DOHH2 (cell line): Measurements from ENCODE around the gene ZNF674.

ENCODE experiments used
- H3F3A ChIP-seq: fragments of 200-600 bp; sonication (generic), shearing (Covaris generic); 2 replicates; pipeline ENCODE4 v1.6.0; 2016; ENCODE audit warnings: antibody characterized with exemption, mild to moderate bottlenecking; ENCODE audit not compliant: control insufficient read depth, insufficient read depth
- H3K27ac ChIP-seq: fragments of 200-600 bp; sonication (generic); 2 replicates; pipeline ENCODE4 v1.5.1; 2014; ENCODE audit warnings: low read depth, mild to moderate bottlenecking, low read length, moderate library complexity
- H3K27me3 ChIP-seq: fragments of 200-600 bp; sonication (generic); 2 replicates; pipeline ENCODE4 v1.6.1; 2014; ENCODE audit warnings: mild to moderate bottlenecking, low read length, mixed read lengths; ENCODE audit not compliant: control insufficient read depth
- H3K36me3 ChIP-seq: fragments of 200-600 bp; sonication (generic); 2 replicates; pipeline ENCODE4 v1.6.1; 2014; ENCODE audit warnings: mild to moderate bottlenecking, low read length, moderate library complexity, mixed read lengths; ENCODE audit not compliant: control insufficient read depth
- H3K4me1 ChIP-seq: fragments of 200-600 bp; sonication (generic); 2 replicates; pipeline ENCODE4 v1.6.1; 2014; ENCODE audit warnings: mild to moderate bottlenecking, low read length, mixed read lengths; ENCODE audit not compliant: control insufficient read depth
- H3K4me2 ChIP-seq: fragments of 200-600 bp; sonication (generic); 2 replicates; pipeline ENCODE4 v1.6.0; 2014; ENCODE audit warnings: mild to moderate bottlenecking, low read length, moderate library complexity
- H3K4me3 ChIP-seq: fragments of 200-600 bp; sonication (generic); 2 replicates; pipeline ENCODE4 v1.5.1; 2014; ENCODE audit warnings: mild to moderate bottlenecking, low read length, mixed read lengths
- H3K79me2 ChIP-seq: fragments of 200-600 bp; sonication (generic); 2 replicates; pipeline ENCODE4 v1.6.1; 2014; ENCODE audit warnings: mild to moderate bottlenecking, low read length, mixed read lengths; ENCODE audit not compliant: control insufficient read depth
- H3K9me2 ChIP-seq: fragments of 200-600 bp; sonication (generic); replicated peaks from 2 replicates; pipeline ENCODE4 v1.6.1; 2014; ENCODE audit warnings: mild to moderate bottlenecking, low read length, mixed read lengths; ENCODE audit not compliant: control insufficient read depth
- H3K9me3 ChIP-seq: fragments of 200-600 bp; sonication (generic); 2 replicates; pipeline ENCODE4 v1.6.1; 2014; ENCODE audit warnings: antibody characterized with exemption, low read length, mixed read lengths; ENCODE audit not compliant: control insufficient read depth, insufficient read depth
- H4K20me1 ChIP-seq: fragments of 200-600 bp; sonication (generic); 2 replicates; pipeline ENCODE4 v1.6.0; 2014; ENCODE audit warnings: low read depth, mild to moderate bottlenecking, antibody characterized with exemption, low read length, moderate library complexity; ENCODE audit not compliant: control insufficient read depth, insufficient read depth
- EZH2phosphoT487 ChIP-seq: fragments of 200-600 bp; sonication (generic); IDR thresholded peaks from 2 replicates; pipeline ENCODE4 v1.6.1; 2017; ENCODE audit warnings: borderline replicate concordance, mild to moderate bottlenecking, antibody characterized with exemption, low read length, moderate library complexity, mixed read lengths
- TF ChIP-seq, protein P1 (sequence below): fragments of 200-600 bp; sonication (generic); IDR thresholded peaks from one replicate; pipeline ENCODE4 v1.5.1; 2014; ENCODE audit warnings: antibody characterized with exemption, mild to moderate bottlenecking, low read depth, low read length; ENCODE audit not compliant: poor library complexity, severe bottlenecking

The ZNF674 gene

DNA sequence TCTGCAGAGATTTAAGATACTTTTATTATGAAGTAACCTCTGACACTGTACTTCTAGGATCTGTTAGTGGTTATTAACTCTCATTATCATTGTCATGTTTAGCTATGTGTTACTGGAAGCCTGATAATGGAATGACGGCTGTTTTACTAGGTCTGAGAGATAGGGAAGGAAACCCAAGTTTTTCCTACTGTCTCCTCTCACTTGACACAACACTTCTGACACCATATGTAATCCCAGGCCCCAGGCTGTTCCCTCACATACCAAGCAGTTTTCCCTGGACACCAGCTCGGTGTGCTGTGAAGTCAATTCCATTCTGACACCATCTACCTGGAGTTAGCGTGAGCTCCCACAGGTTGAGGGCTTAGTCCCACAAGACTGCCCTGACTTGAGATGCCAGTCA, 85.6 kb downstream of the ZNF674 start:
- TF ChIP-seq, protein P1, sequence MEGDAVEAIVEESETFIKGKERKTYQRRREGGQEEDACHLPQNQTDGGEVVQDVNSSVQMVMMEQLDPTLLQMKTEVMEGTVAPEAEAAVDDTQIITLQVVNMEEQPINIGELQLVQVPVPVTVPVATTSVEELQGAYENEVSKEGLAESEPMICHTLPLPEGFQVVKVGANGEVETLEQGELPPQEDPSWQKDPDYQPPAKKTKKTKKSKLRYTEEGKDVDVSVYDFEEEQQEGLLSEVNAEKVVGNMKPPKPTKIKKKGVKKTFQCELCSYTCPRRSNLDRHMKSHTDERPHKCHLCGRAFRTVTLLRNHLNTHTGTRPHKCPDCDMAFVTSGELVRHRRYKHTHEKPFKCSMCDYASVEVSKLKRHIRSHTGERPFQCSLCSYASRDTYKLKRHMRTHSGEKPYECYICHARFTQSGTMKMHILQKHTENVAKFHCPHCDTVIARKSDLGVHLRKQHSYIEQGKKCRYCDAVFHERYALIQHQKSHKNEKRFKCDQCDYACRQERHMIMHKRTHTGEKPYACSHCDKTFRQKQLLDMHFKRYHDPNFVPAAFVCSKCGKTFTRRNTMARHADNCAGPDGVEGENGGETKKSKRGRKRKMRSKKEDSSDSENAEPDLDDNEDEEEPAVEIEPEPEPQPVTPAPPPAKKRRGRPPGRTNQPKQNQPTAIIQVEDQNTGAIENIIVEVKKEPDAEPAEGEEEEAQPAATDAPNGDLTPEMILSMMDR, result no peak
- no peak for TF ChIP-seq EZH2phosphoT487
- H3K27ac ChIP-seq, result no peak overlapping the region
- H3F3A ChIP-seq, result no peaks in the 10 kb centered on the region
- peaks cover 3% of the 10 kb centered on the region; the same call in 1 of the 2 replicates for H3K36me3 ChIP-seq
- H3K9me3 ChIP-seq, result no peaks in the 10 kb centered on the region
- no peaks in the 10 kb centered on the region for H3K27me3 ChIP-seq
- no peak overlapping the region for H3K4me2 ChIP-seq
- H3K9me2 ChIP-seq, result no peaks in the 10 kb centered on the region
- H4K20me1 ChIP-seq, result no peaks in the 10 kb centered on the region
- H3K4me1 ChIP-seq, result peaks cover 5% of the 10 kb centered on the region
- H3K4me3 ChIP-seq, result no peak overlapping the region
- H3K79me2 ChIP-seq, result no peaks in the 10 kb centered on the region

DNA sequence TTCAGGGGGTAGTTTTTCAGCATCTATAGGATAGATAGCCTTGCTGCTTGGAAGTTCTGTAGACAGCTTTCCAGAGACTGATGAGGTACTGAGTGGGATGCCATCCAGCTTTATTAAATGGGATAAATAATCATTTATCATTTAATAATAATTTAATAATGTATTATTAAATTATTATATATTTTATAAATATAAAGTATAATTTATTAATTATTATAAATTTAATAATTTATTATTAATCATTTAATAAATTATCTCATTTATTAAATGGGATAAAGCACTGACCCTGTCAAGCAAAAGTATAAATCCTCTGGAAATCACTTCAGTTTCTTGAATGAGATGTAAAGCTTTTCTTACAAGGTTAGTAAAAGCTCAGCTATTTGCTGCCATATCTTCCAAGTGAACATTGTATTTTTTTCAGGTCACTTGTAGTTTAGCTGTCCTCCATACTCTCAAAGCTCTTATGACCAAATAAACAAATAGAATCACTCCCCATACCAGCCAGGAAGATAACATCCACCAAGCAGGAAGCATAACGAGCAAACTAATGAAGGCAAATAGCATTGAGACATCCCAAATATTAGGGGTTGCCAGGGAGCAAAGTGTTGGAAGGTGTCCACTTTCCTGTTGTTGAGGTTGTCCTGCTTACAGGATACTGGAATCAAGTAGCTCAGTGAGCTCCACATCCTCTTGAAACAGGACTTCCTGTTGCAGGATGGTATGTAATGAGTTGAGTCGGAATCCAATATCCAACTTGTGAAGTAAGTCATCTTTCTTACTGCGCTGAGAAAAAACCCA, 88.9 kb downstream of the ZNF674 start:
- Histone ChIP-seq H3K36me3 (peaks cover 12% of the 10 kb centered on the region), H3K4me2 (no peak overlapping the region), H3K79me2 (no peaks in the 10 kb centered on the region), H3K4me1 (peaks cover under 1% of the 10 kb centered on the region), H3K27ac (no peak overlapping the region), H4K20me1 (no peaks in the 10 kb centered on the region), H3K4me3 (no peak overlapping the region), H3K9me2 (no peaks in the 10 kb centered on the region), H3F3A (no peaks in the 10 kb centered on the region), H3K9me3 (no peaks in the 10 kb centered on the region), H3K27me3 (no peaks in the 10 kb centered on the region)
- TF ChIP-seq, protein P1, result no peak
- TF ChIP-seq EZH2phosphoT487, result no peak
